ENCODE measurements around the gene SLC16A10.
"Not testable (repeated sequence)": the region's sequence is repeated elsewhere in the genome, so short reads cannot be mapped to it uniquely, and the experiment has no call there.

DNA sequence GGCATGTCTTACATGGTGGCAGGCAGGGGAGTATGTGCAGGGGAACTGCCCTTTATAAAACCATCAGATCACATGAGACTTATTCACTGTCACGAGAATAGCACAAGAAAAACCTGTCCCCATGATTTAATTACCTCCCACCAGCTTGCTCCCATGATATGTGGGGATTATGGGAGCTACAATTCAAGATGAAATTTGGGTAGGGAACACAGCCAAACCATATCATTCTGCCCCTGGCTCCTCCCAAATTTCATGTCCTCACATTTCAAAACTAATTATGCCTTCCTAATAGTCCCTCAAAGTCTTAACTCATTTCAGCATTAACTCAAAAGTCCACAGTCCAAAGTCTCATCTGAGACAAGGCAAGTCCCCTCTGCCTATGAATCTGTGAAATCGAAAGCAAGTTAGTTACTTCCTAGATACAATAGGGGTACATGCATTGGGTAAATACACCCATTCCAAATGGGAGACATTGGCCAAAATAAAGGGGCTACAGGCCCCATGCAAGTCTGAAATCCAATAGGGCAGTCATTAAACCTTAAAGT lies 102.4 kb downstream of the SLC16A10 start:
- TF ChIP-seq EZH2 (IDR thresholded peaks at IDR 0.05; ENCODE audit: insufficient read depth, poor library complexity, severe bottlenecking); EZH2phosphoT487 (IDR thresholded peaks at IDR 0.05; ENCODE audit: insufficient read depth, low read depth): not testable (repeated sequence)

Measured in GM23248 (cell line).